Measurements from ENCODE around the gene GALNT10. TPM values are rescaled to one million over a fixed set of nuclear protein-coding genes. Genes with fewer than 3 reads are reported as not detected.

GALNT10 gene
- total RNA-seq, 1 experiment from 2014 or later: 22.9 TPM

GRCh38 chr5:154393850-154394249, 203.3 kb downstream of the GALNT10 start:
- Mint-ChIP-seq H3K27ac (no peak overlapping the region), H3K36me3 (peaks cover 16% of the 10 kb centered on the region), H3K4me3 (no peak overlapping the region), H3K4me1 (peaks cover 35% of the 10 kb centered on the region), H3K9me3 (peaks cover 7% of the 10 kb centered on the region; the same call in 1 of the 2 replicates), H3K27me3 (ENCODE audit: low read depth) (no peaks in the 10 kb centered on the region)
- ATAC-seq (no peak), DNase-seq (ENCODE audit: low spot score) (no peak)
- ChIA-PET POLR2A (no interaction called here), CTCF (interaction anchor here (0.7 to 0.8 kb wide), 2 partner anchors 91 to 197 kb away, joined by 3 to 4 read pairs; no protein-coding TSS in a partner anchor)
- TF ChIP-seq NFYB (CRISPR knock-in tag; conservative IDR thresholded peaks at IDR 0.05; ENCODE audit: low read depth) (no peak), PRRX2 (CRISPR knock-in tag; IDR thresholded peaks at IDR 0.05) (no peak), ARID4B (CRISPR knock-in tag; IDR thresholded peaks at IDR 0.05; ENCODE audit: borderline replicate concordance) (no peak), SMAD4 (CRISPR knock-in tag; IDR thresholded peaks at IDR 0.05) (no peak), TP53 (CRISPR knock-in tag; IDR thresholded peaks at IDR 0.05) (no peak), TEAD4 (CRISPR knock-in tag; IDR thresholded peaks at IDR 0.05) (no peak), IRF2 (CRISPR knock-in tag; IDR thresholded peaks at IDR 0.05; ENCODE audit: borderline replicate concordance, low read depth) (no peak), ZNF138 (CRISPR knock-in tag; conservative IDR thresholded peaks at IDR 0.05) (no peak), CBFB (CRISPR knock-in tag; IDR thresholded peaks at IDR 0.05; ENCODE audit: low read depth) (no peak)
- TF ChIP-seq, protein P1, sequence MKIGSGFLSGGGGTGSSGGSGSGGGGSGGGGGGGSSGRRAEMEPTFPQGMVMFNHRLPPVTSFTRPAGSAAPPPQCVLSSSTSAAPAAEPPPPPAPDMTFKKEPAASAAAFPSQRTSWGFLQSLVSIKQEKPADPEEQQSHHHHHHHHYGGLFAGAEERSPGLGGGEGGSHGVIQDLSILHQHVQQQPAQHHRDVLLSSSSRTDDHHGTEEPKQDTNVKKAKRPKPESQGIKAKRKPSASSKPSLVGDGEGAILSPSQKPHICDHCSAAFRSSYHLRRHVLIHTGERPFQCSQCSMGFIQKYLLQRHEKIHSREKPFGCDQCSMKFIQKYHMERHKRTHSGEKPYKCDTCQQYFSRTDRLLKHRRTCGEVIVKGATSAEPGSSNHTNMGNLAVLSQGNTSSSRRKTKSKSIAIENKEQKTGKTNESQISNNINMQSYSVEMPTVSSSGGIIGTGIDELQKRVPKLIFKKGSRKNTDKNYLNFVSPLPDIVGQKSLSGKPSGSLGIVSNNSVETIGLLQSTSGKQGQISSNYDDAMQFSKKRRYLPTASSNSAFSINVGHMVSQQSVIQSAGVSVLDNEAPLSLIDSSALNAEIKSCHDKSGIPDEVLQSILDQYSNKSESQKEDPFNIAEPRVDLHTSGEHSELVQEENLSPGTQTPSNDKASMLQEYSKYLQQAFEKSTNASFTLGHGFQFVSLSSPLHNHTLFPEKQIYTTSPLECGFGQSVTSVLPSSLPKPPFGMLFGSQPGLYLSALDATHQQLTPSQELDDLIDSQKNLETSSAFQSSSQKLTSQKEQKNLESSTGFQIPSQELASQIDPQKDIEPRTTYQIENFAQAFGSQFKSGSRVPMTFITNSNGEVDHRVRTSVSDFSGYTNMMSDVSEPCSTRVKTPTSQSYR (CRISPR knock-in tag; IDR thresholded peaks at IDR 0.05): no peak
- TF ChIP-seq, protein P2, sequence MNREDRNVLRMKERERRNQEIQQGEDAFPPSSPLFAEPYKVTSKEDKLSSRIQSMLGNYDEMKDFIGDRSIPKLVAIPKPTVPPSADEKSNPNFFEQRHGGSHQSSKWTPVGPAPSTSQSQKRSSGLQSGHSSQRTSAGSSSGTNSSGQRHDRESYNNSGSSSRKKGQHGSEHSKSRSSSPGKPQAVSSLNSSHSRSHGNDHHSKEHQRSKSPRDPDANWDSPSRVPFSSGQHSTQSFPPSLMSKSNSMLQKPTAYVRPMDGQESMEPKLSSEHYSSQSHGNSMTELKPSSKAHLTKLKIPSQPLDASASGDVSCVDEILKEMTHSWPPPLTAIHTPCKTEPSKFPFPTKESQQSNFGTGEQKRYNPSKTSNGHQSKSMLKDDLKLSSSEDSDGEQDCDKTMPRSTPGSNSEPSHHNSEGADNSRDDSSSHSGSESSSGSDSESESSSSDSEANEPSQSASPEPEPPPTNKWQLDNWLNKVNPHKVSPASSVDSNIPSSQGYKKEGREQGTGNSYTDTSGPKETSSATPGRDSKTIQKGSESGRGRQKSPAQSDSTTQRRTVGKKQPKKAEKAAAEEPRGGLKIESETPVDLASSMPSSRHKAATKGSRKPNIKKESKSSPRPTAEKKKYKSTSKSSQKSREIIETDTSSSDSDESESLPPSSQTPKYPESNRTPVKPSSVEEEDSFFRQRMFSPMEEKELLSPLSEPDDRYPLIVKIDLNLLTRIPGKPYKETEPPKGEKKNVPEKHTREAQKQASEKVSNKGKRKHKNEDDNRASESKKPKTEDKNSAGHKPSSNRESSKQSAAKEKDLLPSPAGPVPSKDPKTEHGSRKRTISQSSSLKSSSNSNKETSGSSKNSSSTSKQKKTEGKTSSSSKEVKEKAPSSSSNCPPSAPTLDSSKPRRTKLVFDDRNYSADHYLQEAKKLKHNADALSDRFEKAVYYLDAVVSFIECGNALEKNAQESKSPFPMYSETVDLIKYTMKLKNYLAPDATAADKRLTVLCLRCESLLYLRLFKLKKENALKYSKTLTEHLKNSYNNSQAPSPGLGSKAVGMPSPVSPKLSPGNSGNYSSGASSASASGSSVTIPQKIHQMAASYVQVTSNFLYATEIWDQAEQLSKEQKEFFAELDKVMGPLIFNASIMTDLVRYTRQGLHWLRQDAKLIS (CRISPR knock-in tag; IDR thresholded peaks at IDR 0.05; ENCODE audit: borderline replicate concordance): no peak
- TF ChIP-seq, protein P3, sequence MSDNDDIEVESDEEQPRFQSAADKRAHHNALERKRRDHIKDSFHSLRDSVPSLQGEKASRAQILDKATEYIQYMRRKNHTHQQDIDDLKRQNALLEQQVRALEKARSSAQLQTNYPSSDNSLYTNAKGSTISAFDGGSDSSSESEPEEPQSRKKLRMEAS (CRISPR knock-in tag; IDR thresholded peaks at IDR 0.05): no peak
- TF ChIP-seq, protein P4, sequence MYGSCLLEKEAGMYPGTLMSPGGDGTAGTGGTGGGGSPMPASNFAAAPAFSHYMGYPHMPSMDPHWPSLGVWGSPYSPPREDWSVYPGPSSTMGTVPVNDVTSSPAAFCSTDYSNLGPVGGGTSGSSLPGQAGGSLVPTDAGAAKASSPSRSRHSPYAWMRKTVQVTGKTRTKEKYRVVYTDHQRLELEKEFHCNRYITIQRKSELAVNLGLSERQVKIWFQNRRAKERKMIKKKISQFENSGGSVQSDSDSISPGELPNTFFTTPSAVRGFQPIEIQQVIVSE (CRISPR knock-in tag; IDR thresholded peaks at IDR 0.05; ENCODE audit: borderline replicate concordance): no peak

DNA sequence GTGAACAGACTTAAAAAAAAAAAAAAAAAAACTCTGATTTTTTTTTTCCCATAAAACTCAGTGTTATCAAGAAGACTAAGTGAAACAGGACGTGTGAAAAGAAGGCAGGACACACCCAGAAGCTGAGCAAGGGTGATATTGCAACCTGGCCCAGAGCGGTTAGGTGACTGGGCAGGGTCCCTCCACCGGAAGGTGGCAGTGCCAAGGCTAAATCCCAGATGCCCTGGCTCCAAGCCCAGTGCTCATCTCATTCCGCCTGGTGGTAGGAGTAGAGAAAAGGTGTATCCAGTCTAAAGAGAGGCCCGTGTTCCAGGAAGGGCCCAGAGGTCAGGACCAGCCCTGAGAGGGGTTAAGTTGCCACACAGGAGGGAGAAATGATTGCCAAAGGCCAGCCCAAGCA, 203.8 kb downstream of the GALNT10 start:
- Mint-ChIP-seq H3K36me3 (peaks cover 16% of the 10 kb centered on the region), H3K9me3 (peaks cover 7% of the 10 kb centered on the region; the same call in 1 of the 2 replicates), H3K4me3 (no peak overlapping the region), H3K4me1 (peaks cover 34% of the 10 kb centered on the region), H3K27me3 (ENCODE audit: low read depth) (no peaks in the 10 kb centered on the region), H3K27ac (no peak overlapping the region)
- ChIA-PET POLR2A (no interaction called here), CTCF (interaction anchor here (0.7 to 1.6 kb wide), 3 partner anchors 92 to 237 kb away, joined by 3 to 4 read pairs (median 4); no protein-coding TSS in a partner anchor)
- TF ChIP-seq IRF2 (CRISPR knock-in tag; IDR thresholded peaks at IDR 0.05; ENCODE audit: borderline replicate concordance, low read depth) (no peak), ZBTB43 (CRISPR knock-in tag; IDR thresholded peaks at IDR 0.05) (no peak), ZNF121 (CRISPR knock-in tag; IDR thresholded peaks at IDR 0.05) (no peak)
- TF ChIP-seq, protein P5, sequence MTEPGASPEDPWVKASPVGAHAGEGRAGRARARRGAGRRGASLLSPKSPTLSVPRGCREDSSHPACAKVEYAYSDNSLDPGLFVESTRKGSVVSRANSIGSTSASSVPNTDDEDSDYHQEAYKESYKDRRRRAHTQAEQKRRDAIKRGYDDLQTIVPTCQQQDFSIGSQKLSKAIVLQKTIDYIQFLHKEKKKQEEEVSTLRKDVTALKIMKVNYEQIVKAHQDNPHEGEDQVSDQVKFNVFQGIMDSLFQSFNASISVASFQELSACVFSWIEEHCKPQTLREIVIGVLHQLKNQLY (CRISPR knock-in tag; IDR thresholded peaks at IDR 0.05): no peak
- TF ChIP-seq, protein P4 (CRISPR knock-in tag; IDR thresholded peaks at IDR 0.05; ENCODE audit: borderline replicate concordance): no peak
- ATAC-seq: no peak
- no peak for DNase-seq (ENCODE audit: low spot score)

Data from WTC11 (cell line).